KBM-7 (cell line): ENCODE data around the gene ZNF543.
A peak's percentile ranks its signal among the peaks of the same experiment; 100 is the strongest.

Source experiments
- DNase-seq: peaks from one replicate; pipeline ENCODE4 v3.0.0-alpha.2; 2015
- in situ Hi-C: fragments of 300-500 bp; cut with MboI; formaldehyde crosslinking; loops from 2 replicates; pipeline ENCODE4 v1.14.3; 2020; ENCODE audit warnings: low sequenced_read_pairs, low pct_unique_long_range_greater_than_20kb, mixed read lengths

The ZNF543 gene

GRCh38 chr19:57314146-57314545 is 6.1 kb upstream of the ZNF543 start:
- DNase-seq: no peak
- in situ Hi-C loops: no loop called here

GRCh38 chr19:57317503-57317902 is 2.8 kb upstream of the ZNF543 start:
- in situ Hi-C loops: no loop called here
- DNase-seq: no peak

- in situ Hi-C loops: no loop called here
- no peak for DNase-seq
These were observed 448 bp upstream of the ZNF543 start for GRCh38 chr19:57319869-57320179.

DNA sequence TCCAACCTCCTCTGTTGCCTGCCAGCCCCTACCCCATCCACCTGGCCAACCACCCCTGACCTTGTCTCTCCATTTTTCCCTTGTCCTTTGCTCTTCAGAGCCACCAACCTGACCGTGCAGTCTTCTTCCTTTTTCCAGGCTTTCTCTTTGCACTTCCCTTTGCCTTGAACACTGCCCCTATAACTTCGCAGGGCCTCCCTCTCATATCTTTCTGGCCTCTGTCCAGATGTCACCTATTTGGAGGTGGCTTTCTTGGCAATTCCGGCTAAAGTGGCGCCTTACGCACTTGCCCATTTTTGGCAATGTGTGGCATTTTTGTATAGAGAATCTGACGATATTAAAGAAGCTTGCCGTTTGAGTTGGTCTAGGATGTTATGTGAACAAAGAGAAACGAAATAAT is 844 bp downstream of the ZNF543 start:
- in situ Hi-C loops: no loop called here

DNA sequence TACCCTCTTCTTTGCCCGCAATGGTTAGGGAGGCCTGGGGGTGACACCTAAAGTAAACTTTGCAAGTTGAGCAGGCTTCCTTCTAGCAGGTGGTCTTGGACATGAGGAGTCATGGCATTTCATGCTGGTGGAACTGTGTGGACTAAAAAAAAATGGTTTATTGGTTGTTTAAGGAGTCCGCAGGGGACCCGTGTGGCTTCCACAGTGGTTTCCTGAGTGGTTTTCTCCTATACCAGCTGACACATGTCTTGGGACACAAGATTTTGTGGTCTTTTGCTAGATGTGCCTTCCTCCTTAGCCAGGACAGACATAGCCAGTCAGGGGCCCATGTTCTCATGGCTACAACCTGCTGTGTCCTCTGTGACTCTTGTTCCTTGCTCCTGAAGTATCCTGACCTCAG is 1.5 kb downstream of the ZNF543 start:
- peak; percentile 28 for DNase-seq
- in situ Hi-C loops: no loop called here

More for the DNA sequence above, 844 bp downstream of the ZNF543 start:
- DNase-seq: no peak

DNA sequence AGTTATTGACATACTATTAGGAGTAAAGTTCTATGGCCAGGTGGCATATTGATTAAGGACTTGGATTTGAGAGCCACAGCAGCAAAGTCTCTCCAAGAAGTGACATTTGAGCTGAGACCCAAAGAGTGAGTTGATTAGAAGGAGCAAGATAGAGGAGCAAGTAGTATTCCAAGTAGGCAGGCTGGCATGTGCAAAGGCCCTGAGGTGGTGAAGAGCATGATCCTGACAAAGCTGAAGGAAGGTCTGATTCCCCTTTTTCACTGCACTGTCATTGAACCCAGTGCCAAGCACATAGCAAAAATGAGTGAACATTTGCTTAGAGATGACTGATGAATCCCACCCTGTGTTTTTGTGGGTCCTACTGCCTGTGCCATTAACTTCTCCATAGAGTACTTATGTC is 4.7 kb downstream of the ZNF543 start:
- no peak for DNase-seq
- in situ Hi-C loops: no loop called here

- in situ Hi-C loops: no loop called here
- no peak for DNase-seq
These were observed 7.7 kb downstream of the ZNF543 start for GRCh38 chr19:57327993-57328392.

GRCh38 chr19:57334191-57334590 is 13.9 kb downstream of the ZNF543 start:
- DNase-seq: no peak
- in situ Hi-C loops: no loop called here

- in situ Hi-C loops: no loop called here
These were observed 18.6 kb downstream of the ZNF543 start for GRCh38 chr19:57338877-57339276.

GRCh38 chr19:57342582-57342981 is 22.3 kb downstream of the ZNF543 start:
- DNase-seq: no peak
- in situ Hi-C loops: no loop called here

More at GRCh38 chr19:57338877-57339276, 18.6 kb downstream of the ZNF543 start:
- DNase-seq: no peak

DNA sequence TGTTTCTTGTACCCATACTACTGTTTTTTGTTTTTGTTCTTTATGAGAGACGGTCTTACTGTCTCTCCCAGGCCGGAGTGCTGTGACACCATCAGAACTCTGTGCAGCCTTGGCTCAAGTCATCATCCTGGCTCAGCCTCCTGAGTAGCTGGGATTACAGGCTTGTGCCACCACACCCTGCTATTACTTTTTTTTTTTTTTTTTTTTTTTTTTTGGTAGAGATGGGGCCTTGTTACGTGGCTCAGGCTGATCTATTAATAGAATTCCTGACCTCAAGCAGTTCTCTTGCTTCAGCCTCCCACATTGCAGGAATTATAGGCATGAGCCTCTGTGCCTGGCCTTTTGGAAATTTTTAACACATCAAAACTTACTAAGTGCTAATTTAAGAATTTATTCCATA is 27.9 kb downstream of the ZNF543 start:
- in situ Hi-C loops: no loop called here
- no peak for DNase-seq

GRCh38 chr19:57350877-57351805 is 30.9 kb downstream of the ZNF543 start, which contains the start of gene ZNF304:
TSS of gene ZNF304 (plus strand) at chr19:57351271. CDS start at chr19:57351665, 394 bp downstream.
- peak; percentile 92 for DNase-seq
- in situ Hi-C loops: no loop called here

DNA sequence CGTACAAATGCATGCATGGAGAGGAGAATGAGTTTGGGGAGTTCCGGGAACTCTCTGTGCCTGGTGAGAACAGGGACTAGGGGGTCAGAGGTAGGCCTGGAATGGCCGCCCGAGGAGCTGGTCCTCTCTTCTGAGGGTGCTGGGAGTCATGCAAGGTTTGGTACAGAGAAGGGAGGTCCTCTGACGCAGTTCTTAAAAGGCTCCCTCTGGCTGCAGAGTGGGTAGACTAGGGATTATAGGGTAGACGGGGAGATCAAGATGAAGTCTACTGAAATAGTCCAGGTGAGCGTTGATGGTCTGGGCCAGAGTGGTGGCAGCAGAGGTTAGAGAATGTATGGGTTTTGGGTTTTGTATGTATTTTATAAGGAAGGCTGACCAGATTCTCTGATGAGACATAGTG is 31.6 kb downstream of the ZNF543 start:
- no peak for DNase-seq
- in situ Hi-C loops: no loop called here

DNA sequence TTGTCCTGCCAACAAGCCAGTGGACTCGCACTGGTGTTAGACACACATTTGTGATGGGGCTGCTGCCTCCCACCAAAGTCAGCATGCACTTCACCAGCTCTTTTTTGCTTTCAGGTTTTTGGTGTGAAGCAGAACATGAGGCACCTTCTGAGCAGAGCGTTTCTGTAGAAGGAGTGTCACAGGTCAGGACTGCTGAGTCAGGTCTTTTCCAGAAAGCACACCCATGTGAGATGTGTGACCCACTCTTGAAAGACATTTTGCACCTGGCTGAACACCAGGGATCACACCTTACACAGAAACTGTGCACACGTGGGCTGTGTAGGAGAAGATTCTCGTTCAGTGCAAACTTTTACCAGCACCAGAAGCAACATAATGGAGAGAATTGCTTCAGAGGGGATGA is 35.6 kb downstream of the ZNF543 start:
- DNase-seq: no peak
- in situ Hi-C loops: no loop called here

GRCh38 chr19:57357406-57357805 is 37.1 kb downstream of the ZNF543 start:
- no peak for DNase-seq
- in situ Hi-C loops: no loop called here

- DNase-seq: no peak
- in situ Hi-C loops: no loop called here
These were observed 39.0 kb downstream of the ZNF543 start for GRCh38 chr19:57359300-57359699.

- DNase-seq: no peak
- in situ Hi-C loops: no loop called here
These were observed 42.1 kb downstream of the ZNF543 start for GRCh38 chr19:57362419-57362818.

- in situ Hi-C loops: no loop called here
- DNase-seq: peak; percentile 100
These were observed 42.9 kb downstream of the ZNF543 start, which contains the start of the genes TRAPPC2B and ZNF547 for GRCh38 chr19:57362997-57363687. TSS of gene TRAPPC2B (plus strand) at chr19:57363551. CDS start at chr19:57364834, 1,283 bp downstream. TSS of gene ZNF547 (plus strand) at chr19:57363551. CDS start at chr19:57368556, 5,005 bp downstream.

GRCh38 chr19:57363688-57364181 is 43.5 kb downstream of the ZNF543 start:
- in situ Hi-C loops: no loop called here
- peak; percentile 29 for DNase-seq

DNA sequence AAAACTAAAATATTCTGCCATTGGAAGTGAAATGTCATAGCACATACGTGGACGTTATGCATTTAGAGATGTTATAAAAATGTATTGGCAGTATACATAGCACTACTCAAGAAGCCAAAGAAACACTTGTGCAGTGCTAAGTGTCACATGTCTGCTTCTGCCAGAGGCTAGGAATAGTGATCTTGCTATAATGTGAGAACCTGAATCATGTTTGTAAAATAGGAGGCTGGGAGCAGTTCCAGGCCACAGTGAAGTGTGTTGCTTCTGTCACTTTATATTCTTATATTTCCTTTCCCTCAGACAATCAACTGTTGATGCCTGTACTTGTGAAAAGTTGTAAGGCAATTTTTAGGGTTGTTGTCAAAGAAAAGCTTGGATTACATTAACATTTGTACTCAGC is 46.5 kb downstream of the ZNF543 start:
- in situ Hi-C loops: no loop called here
- DNase-seq: no peak
